Measurements from ENCODE around the gene SLC16A4.

The SLC16A4 gene

GRCh38 chr1:110350360-110350759 is 40.5 kb downstream of the SLC16A4 start:
- DNase-seq: no peak

- no peak for DNase-seq
These were observed 42.1 kb downstream of the SLC16A4 start for GRCh38 chr1:110348771-110349170.

GRCh38 chr1:110348050-110348449 is 42.8 kb downstream of the SLC16A4 start:
- no peak for DNase-seq

GRCh38 chr1:110347182-110347893 is 43.5 kb downstream of the SLC16A4 start:
- DNase-seq: no peak

GRCh38 chr1:110346690-110347089 is 44.1 kb downstream of the SLC16A4 start:
- DNase-seq: no peak

- no peak for DNase-seq
These were observed 45.3 kb downstream of the SLC16A4 start for GRCh38 chr1:110345480-110345879.

GRCh38 chr1:110344152-110344551 is 46.7 kb downstream of the SLC16A4 start:
- DNase-seq: no peak

- no peak for DNase-seq
These were observed 47.6 kb downstream of the SLC16A4 start for GRCh38 chr1:110343249-110343648.

- no peak for DNase-seq
These were observed 48.9 kb downstream of the SLC16A4 start for GRCh38 chr1:110341872-110342331.

- no peak for DNase-seq
These were observed 49.5 kb downstream of the SLC16A4 start for GRCh38 chr1:110341146-110341871.

- no peak for DNase-seq
These were observed 50.7 kb downstream of the SLC16A4 start for GRCh38 chr1:110340207-110340468.

GRCh38 chr1:110339407-110340206 is 51.2 kb downstream of the SLC16A4 start:
- peak; percentile 47 for DNase-seq

GRCh38 chr1:110338886-110339406 is 51.9 kb downstream of the SLC16A4 start, which contains the start of gene RBM15:
Gene RBM15 (plus strand): TSS chr1:110339377. CDS start chr1:110339406, 29 bp downstream.
- DNase-seq: peak; percentile 89

GRCh38 chr1:110338309-110338885 is 52.4 kb downstream of the SLC16A4 start:
- DNase-seq: peak; percentile 91

GRCh38 chr1:110337704-110338308 is 53.0 kb downstream of the SLC16A4 start:
- peak; percentile 17 for DNase-seq

GRCh38 chr1:110336300-110337039 is 54.4 kb downstream of the SLC16A4 start:
- DNase-seq: no peak

GRCh38 chr1:110335265-110335664 is 55.6 kb downstream of the SLC16A4 start:
- DNase-seq: no peak

GRCh38 chr1:110328700-110329099 is 62.1 kb downstream of the SLC16A4 start:
- DNase-seq: no peak

GRCh38 chr1:110328274-110328673 is 62.6 kb downstream of the SLC16A4 start:
- no peak for DNase-seq

GRCh38 chr1:110326826-110327225 is 64.0 kb downstream of the SLC16A4 start:
- DNase-seq: no peak

- DNase-seq: no peak
These were observed 66.2 kb downstream of the SLC16A4 start for GRCh38 chr1:110324667-110325066.

GRCh38 chr1:110321846-110322245 is 69.0 kb downstream of the SLC16A4 start:
- no peak for DNase-seq

Measured in T-helper 9 cell (primary cell).